Lower leg skin (tissue), 4 donors: Measurements from ENCODE around the gene TRPM8. TPM values are rescaled to one million over a fixed set of nuclear protein-coding genes. Genes with fewer than 3 reads are reported as not detected.

Experiments
- DNase-seq, 2 donors: peaks; one replicate each; pipeline ENCODE4 v3.0.0-alpha.2; 2019; ENCODE audit warnings: low spot score in 2 of 2
- H3K4me3 ChIP-seq: fragments of 200-600 bp; sonication (generic); 2 replicates; pipeline ENCODE4 v1.5.1; 2017; ENCODE audit warnings: mild to moderate bottlenecking, low read depth; ENCODE audit not compliant: poor library complexity, severe bottlenecking
- CTCF ChIP-seq, 3 donors: fragments of 450-650 bp; IDR thresholded peaks; one replicate each; pipeline ENCODE4 v1.5.1; 2016; ENCODE audit warnings: antibody characterized with exemption in 3 of 3, mild to moderate bottlenecking in 3 of 3, moderate library complexity in 2 of 3
- POLR2A ChIP-seq, 2 donors: fragments of 450-650 bp; IDR thresholded peaks; one replicate each; pipeline ENCODE4 v1.6.1; 2016 to 2017; ENCODE audit warnings: antibody characterized with exemption in 2 of 2, mild to moderate bottlenecking in 1 of 2, moderate library complexity in 1 of 2
- WGBS, 2 donors: methylation state at CpG; one replicate each; pipeline ENCODE4 v1.1.5; 2018; 5-methylcytosine and 5-hydroxymethylcytosine counted together
- intact Hi-C: fragments of 100-400 bp; cut with DNase I; formaldehyde crosslinking; loops from one replicate; pipeline ENCODE4 v1.15.0; 2023; ENCODE audit warnings: low total_unique reads
- total RNA-seq, 4 donors: library from RNA; depleted of rRNA; stranded (reverse); fragments of >200 nt; gene quantifications; one replicate each; pipeline ENCODE4 v1.1.0, GENCODE V29; 2016

The TRPM8 gene
- total RNA-seq, 4 donors from 2014 or later = 0.46 TPM; not detected in 2

GRCh38 chr2:233901367-233901766 lies 15.8 kb upstream of the TRPM8 start:
- intact Hi-C loops = no loop called here
- DNase-seq = no peak
- no peak for TF ChIP-seq POLR2A (IDR thresholded peaks at IDR 0.05)
- TF ChIP-seq CTCF (IDR thresholded peaks at IDR 0.05) = no peak
- no peak overlapping the region for H3K4me3 ChIP-seq
- WGBS, 2 donors = 60 to 72% methylated on average over 4 of the region's 4 CpGs

GRCh38 chr2:233901884-233902283 lies 15.3 kb upstream of the TRPM8 start:
- intact Hi-C loops = no loop called here
- WGBS, 2 donors = 86 to 90% methylated on average over 4 of the region's 4 CpGs
- H3K4me3 ChIP-seq = no peak overlapping the region
- no peak for DNase-seq
- TF ChIP-seq CTCF (IDR thresholded peaks at IDR 0.05) = no peak
- TF ChIP-seq POLR2A (IDR thresholded peaks at IDR 0.05) = no peak

- WGBS, 2 donors = 89 to 94% methylated on average over 4 of the region's 4 CpGs
- intact Hi-C loops = no loop called here
- DNase-seq = no peak
- no peak overlapping the region for H3K4me3 ChIP-seq
- TF ChIP-seq POLR2A (IDR thresholded peaks at IDR 0.05) = no peak
- TF ChIP-seq CTCF (IDR thresholded peaks at IDR 0.05) = no peak
Observed at GRCh38 chr2:233905945-233906344, 11.2 kb upstream of the TRPM8 start.

GRCh38 chr2:233907627-233908026 lies 9.5 kb upstream of the TRPM8 start:
- no peak for DNase-seq
- intact Hi-C loops = no loop called here
- H3K4me3 ChIP-seq = no peak overlapping the region
- no peak for TF ChIP-seq CTCF (IDR thresholded peaks at IDR 0.05)
- TF ChIP-seq POLR2A (IDR thresholded peaks at IDR 0.05) = no peak
- WGBS, 2 donors = 85 to 97% methylated on average over 3 of the region's 3 CpGs

GRCh38 chr2:233912691-233913423 lies 4.3 kb upstream of the TRPM8 start:
- no peak for DNase-seq

More at GRCh38 chr2:233912691-233913423, 4.3 kb upstream of the TRPM8 start:
- 7 to 8% methylated on average over 9 of the region's 9 CpGs for WGBS, 2 donors
- H3K4me3 ChIP-seq = no peak overlapping the region
- TF ChIP-seq CTCF (IDR thresholded peaks at IDR 0.05) = no peak
- TF ChIP-seq POLR2A (IDR thresholded peaks at IDR 0.05) = no peak
- intact Hi-C loops = no loop called here
